Mammary epithelial cell (primary cell): Measurements from ENCODE around the gene TNP1.

Experiments used
- EZH2 ChIP-seq: IDR thresholded peaks from 2 replicates; pipeline ENCODE4 v1.6.1; 2012; ENCODE audit warnings: low read length, inconsistent platforms, borderline replicate concordance
- TF ChIP-seq, protein P1 (sequence below), 2 donors: IDR thresholded peaks in 1 of 2; conservative IDR thresholded peaks in 1 of 2; 2 replicates each; pipeline ENCODE4 v1.5.1; 2011 to 2012; ENCODE audit warnings: inconsistent platforms in 2 of 2, low read length in 2 of 2, mild to moderate bottlenecking in 2 of 2, control low read depth in 1 of 2, low read depth in 1 of 2; ENCODE audit not compliant: insufficient read depth in 1 of 2; ENCODE audit errors: extremely low read depth in 1 of 2

DNA sequence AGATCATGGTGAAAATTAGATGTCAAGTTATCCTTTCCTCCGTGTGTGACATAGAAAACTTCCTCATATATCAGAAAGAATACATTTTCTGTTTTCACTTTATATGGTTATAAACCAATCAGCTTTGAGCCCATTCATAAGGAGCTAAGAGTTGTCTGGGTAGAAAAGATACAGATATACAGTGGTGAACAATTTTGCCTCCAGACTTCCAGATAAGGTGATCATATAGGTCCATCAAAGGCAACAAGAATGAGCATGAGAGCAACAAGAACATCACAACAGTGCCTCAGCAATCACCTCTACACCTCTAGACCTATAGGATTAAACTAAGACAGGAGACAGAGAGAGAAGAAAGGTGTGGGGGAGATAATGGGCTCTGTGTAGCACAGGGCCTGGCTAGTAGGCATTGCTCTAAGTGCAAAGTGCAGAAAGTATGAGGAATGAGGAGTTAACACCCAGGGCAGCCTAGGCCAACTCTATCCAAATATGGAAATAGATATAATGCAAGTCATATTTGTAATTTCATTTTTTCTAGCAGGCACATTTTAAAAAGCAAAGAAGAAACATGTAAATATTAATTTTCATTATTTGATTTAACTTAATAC, 8.3 kb downstream of the TNP1 start:
- TF ChIP-seq, protein P1, sequence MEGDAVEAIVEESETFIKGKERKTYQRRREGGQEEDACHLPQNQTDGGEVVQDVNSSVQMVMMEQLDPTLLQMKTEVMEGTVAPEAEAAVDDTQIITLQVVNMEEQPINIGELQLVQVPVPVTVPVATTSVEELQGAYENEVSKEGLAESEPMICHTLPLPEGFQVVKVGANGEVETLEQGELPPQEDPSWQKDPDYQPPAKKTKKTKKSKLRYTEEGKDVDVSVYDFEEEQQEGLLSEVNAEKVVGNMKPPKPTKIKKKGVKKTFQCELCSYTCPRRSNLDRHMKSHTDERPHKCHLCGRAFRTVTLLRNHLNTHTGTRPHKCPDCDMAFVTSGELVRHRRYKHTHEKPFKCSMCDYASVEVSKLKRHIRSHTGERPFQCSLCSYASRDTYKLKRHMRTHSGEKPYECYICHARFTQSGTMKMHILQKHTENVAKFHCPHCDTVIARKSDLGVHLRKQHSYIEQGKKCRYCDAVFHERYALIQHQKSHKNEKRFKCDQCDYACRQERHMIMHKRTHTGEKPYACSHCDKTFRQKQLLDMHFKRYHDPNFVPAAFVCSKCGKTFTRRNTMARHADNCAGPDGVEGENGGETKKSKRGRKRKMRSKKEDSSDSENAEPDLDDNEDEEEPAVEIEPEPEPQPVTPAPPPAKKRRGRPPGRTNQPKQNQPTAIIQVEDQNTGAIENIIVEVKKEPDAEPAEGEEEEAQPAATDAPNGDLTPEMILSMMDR (conservative IDR thresholded peaks at IDR 0.05 in 1 of 2, IDR thresholded peaks at IDR 0.05 in 1 of 2; ENCODE audit: extremely low read depth in 1 of 2, insufficient read depth in 1 of 2, low read depth in 1 of 2, low read length in 2 of 2): no peak
- no peak for TF ChIP-seq EZH2
